Measurements from ENCODE around the gene NF1.
"Not testable (repeated sequence)": the region's sequence is repeated elsewhere in the genome, so short reads cannot be mapped to it uniquely, and the experiment has no call there.

The NF1 gene

GRCh38 chr17:31079731-31080130 is 15.0 kb upstream of the NF1 start:
- no peak for DNase-seq

GRCh38 chr17:31085563-31085962 is 9.2 kb upstream of the NF1 start:
- no peak for DNase-seq

GRCh38 chr17:31089471-31089870 is 5.3 kb upstream of the NF1 start:
- DNase-seq, result no peak

GRCh38 chr17:31090650-31091049 is 4.1 kb upstream of the NF1 start:
- DNase-seq, result not testable (repeated sequence)

- no peak for DNase-seq
These were observed 2.2 kb upstream of the NF1 start for GRCh38 chr17:31092475-31093064.

- DNase-seq, result no peak
These were observed 744 bp upstream of the NF1 start for GRCh38 chr17:31093866-31094599.

- peak; percentile 29 for DNase-seq
These were observed 694 bp downstream of the NF1 start for GRCh38 chr17:31095236-31096105.

- DNase-seq, result no peak
These were observed 1.3 kb downstream of the NF1 start for GRCh38 chr17:31096106-31096436.

- no peak for DNase-seq
These were observed 4.2 kb downstream of the NF1 start for GRCh38 chr17:31099016-31099415.

GRCh38 chr17:31100840-31101459 is 6.2 kb downstream of the NF1 start:
- no peak for DNase-seq

- DNase-seq, result no peak
These were observed 7.2 kb downstream of the NF1 start for GRCh38 chr17:31101943-31102342.

GRCh38 chr17:31105991-31106390 is 11.2 kb downstream of the NF1 start:
- no peak for DNase-seq

- no peak for DNase-seq
These were observed 16.4 kb downstream of the NF1 start for GRCh38 chr17:31111183-31111582.

- DNase-seq, result no peak
These were observed 17.4 kb downstream of the NF1 start for GRCh38 chr17:31112001-31112661.

GRCh38 chr17:31113368-31113767 is 18.6 kb downstream of the NF1 start:
- not testable (repeated sequence) for DNase-seq

- DNase-seq, result no peak
These were observed 19.2 kb downstream of the NF1 start for GRCh38 chr17:31113939-31114338.

GRCh38 chr17:31114956-31115555 is 20.3 kb downstream of the NF1 start:
- no peak for DNase-seq

GRCh38 chr17:31116167-31116566 is 21.4 kb downstream of the NF1 start:
- no peak for DNase-seq

- no peak for DNase-seq
These were observed 28.0 kb downstream of the NF1 start for GRCh38 chr17:31122746-31123145.

GRCh38 chr17:31126318-31126717 is 31.5 kb downstream of the NF1 start:
- no peak for DNase-seq

- DNase-seq, result no peak
These were observed 33.5 kb downstream of the NF1 start for GRCh38 chr17:31128241-31128640.
